ENCODE data around the gene SPOCD1. TPM values are rescaled to one million over a fixed set of nuclear protein-coding genes. Genes with fewer than 3 reads are reported as not detected.

The SPOCD1 gene
- total and polyA plus RNA-seq, 2 of the 4 experiments (the other 2 are of a cell fraction), result 59.7 to 132 TPM

DNA sequence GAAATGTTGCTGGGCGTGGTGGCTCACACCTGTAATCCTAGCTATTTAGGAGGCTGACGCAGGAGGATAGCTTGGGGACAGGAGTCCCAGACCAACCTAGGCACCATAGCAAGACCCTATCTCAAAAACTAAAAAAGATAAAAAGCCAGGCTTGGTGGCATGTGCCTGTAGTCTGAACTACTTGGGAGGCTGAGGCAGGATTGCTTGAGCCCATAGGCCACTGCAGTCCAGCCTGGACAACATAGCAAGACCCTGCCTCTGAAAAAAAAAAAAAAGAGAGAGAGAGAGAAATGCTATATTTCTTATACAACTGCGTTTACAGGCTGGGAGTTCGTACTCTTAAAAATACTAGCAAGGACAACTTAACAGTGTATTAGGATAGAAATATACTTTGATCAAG lies 46.2 kb upstream of the SPOCD1 start:
- H2BK5ac ChIP-seq (ENCODE audit: low read depth, low read length, poor library complexity, severe bottlenecking), result no peak overlapping the region
- no peak overlapping the region for H4K5ac ChIP-seq (ENCODE audit: low read depth, low read length)
- no peaks in the 10 kb centered on the region for H3K9me1 ChIP-seq (ENCODE audit: insufficient read depth, low read length)
- intact Hi-C loops (cut with micrococcal nuclease), result no loop called here
- TF ChIP-seq POLR2A (IDR thresholded peaks at IDR 0.05; ENCODE audit: low read depth, low read length) (no peak), FOS (IDR thresholded peaks at IDR 0.05; ENCODE audit: low read depth, low read length) (no peak), BHLHE40 (IDR thresholded peaks at IDR 0.05; ENCODE audit: low read depth, low read length) (no peak), CEBPB (IDR thresholded peaks at IDR 0.05; ENCODE audit: low read depth, low read length) (no peak), USF2 (IDR thresholded peaks at IDR 0.05; ENCODE audit: low read depth, low read length) (no peak), RAD21 (IDR thresholded peaks at IDR 0.05; ENCODE audit: low read length) (no peak), NFE2L2 (IDR thresholded peaks at IDR 0.05; ENCODE audit: low read depth, low read length) (no peak), SMC3 (IDR thresholded peaks at IDR 0.05; ENCODE audit: low read depth, low read length) (no peak)
- H3K4ac ChIP-seq (ENCODE audit: low read depth, low read length), result no peak overlapping the region
- no peak overlapping the region for H3K4me3 ChIP-seq (ENCODE audit: insufficient read depth, low read depth, low read length)
- no peak overlapping the region for H3K18ac ChIP-seq (ENCODE audit: low read depth, low read length)
- CTCF ChIA-PET, result no interaction called here
- ATAC-seq (ENCODE audit: low read depth) (no peak), DNase-seq (no peak)
- no peak overlapping the region for H3K56ac ChIP-seq (ENCODE audit: extremely low read depth, insufficient read depth, low read length)
- H3K27me3 ChIP-seq (ENCODE audit: control insufficient read depth, insufficient read depth, low read length), result no peaks in the 10 kb centered on the region
- H4K8ac ChIP-seq (ENCODE audit: low read depth in 2 of 2, low read length in 2 of 2), result no peak overlapping the region
- no peak overlapping the region for H2BK120ac ChIP-seq (ENCODE audit: low read depth, low read length)
- no peak overlapping the region for H3K27ac ChIP-seq (ENCODE audit: insufficient read depth, low read length)
- no peak overlapping the region for H2AK5ac ChIP-seq (ENCODE audit: low read depth, low read length)
- H3K4me2 ChIP-seq (ENCODE audit: low read depth, low read length), result no peak overlapping the region
- POLR2A ChIA-PET (ENCODE audit: unreplicated experiment), result no interaction called here
- BruUV-seq (replicated peaks), result no TSS peak
- no peak overlapping the region for H3K14ac ChIP-seq (replicated peaks; ENCODE audit: low read depth, low read length)
- H2BK20ac ChIP-seq (ENCODE audit: low read depth, low read length), result no peak overlapping the region
- dilution Hi-C loops (cut with HindIII; ENCODE audit: low sequenced_read_pairs, unreplicated experiment), result no loop called here
- H3K9me3 ChIP-seq (ENCODE audit: control insufficient read depth, insufficient read depth, low read length), result no peaks in the 10 kb centered on the region
- no peak overlapping the region for H3K23ac ChIP-seq (ENCODE audit: low read depth, low read length)
- WGBS, 2 experiments (ENCODE audit: extremely low coverage in 2 of 2, insufficient read length in 1 of 2), result no CpG with 5 or more reads among the region's 4 CpGs
- H3K79me1 ChIP-seq (ENCODE audit: low read depth in 1 of 2, low read length in 2 of 2), result no peaks in the 10 kb centered on the region
- in situ Hi-C loops (cut with MboI; ENCODE audit: low sequenced_read_pairs), result no loop called here
- H2AFZ ChIP-seq (replicated peaks; ENCODE audit: low read length, poor library complexity), result no peak overlapping the region
- H2BK15ac ChIP-seq (ENCODE audit: low read depth, low read length), result no peak overlapping the region
- no peak overlapping the region for H3K9ac ChIP-seq (ENCODE audit: low read depth, low read length)
- H3K36me3 ChIP-seq (ENCODE audit: control insufficient read depth, insufficient read depth, low read length), result no peaks in the 10 kb centered on the region
- H4K91ac ChIP-seq (ENCODE audit: insufficient read depth, low read depth, low read length), result no peak overlapping the region
- H3K4me1 ChIP-seq (ENCODE audit: control insufficient read depth, insufficient read depth, low read length), result no peaks in the 10 kb centered on the region
- no peak overlapping the region for H2AK9ac ChIP-seq (replicated peaks; ENCODE audit: low read depth, low read length, poor library complexity)
- H4K20me1 ChIP-seq (ENCODE audit: insufficient read depth, low read length), result no peaks in the 10 kb centered on the region
